Fibroblast of lung (primary cell): ENCODE measurements around the gene SMAP1.

Experiments used
- EZH2 ChIP-seq: IDR thresholded peaks from 2 replicates; pipeline ENCODE4 v1.5.1; 2012; ENCODE audit warnings: low read length, control low read depth, mild to moderate bottlenecking; ENCODE audit errors: missing control alignments
- TF ChIP-seq, protein P1 (sequence below), 2 donors: IDR thresholded peaks in 1 of 2; conservative IDR thresholded peaks in 1 of 2; 1 replicate in 1 of 2; 2 replicates in 1 of 2; pipeline ENCODE4 v1.5.1; 2011 to 2012; ENCODE audit warnings: low read length in 2 of 2, control low read depth in 1 of 2, inconsistent platforms in 1 of 2, low read depth in 1 of 2, mild to moderate bottlenecking in 1 of 2

DNA sequence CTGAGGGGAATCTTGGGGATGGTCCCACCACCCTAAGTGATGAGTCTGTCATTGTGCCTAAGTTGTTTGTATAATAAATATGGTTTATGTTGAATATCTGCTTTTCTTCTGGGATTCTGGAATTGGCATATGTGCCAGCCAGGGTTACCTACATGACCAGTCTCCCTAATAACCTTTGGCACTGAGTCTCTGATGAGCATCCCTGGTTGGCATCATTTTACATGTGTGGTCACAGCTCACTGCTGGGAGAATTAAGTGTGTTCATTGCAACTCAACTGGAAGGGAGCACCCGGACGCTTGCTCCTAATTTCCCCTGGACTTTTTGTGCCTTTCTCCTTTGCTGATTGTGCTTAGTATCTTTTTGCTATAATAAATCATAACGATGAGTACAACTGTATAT, 8.1 kb downstream of the SMAP1 start:
- TF ChIP-seq, protein P1, sequence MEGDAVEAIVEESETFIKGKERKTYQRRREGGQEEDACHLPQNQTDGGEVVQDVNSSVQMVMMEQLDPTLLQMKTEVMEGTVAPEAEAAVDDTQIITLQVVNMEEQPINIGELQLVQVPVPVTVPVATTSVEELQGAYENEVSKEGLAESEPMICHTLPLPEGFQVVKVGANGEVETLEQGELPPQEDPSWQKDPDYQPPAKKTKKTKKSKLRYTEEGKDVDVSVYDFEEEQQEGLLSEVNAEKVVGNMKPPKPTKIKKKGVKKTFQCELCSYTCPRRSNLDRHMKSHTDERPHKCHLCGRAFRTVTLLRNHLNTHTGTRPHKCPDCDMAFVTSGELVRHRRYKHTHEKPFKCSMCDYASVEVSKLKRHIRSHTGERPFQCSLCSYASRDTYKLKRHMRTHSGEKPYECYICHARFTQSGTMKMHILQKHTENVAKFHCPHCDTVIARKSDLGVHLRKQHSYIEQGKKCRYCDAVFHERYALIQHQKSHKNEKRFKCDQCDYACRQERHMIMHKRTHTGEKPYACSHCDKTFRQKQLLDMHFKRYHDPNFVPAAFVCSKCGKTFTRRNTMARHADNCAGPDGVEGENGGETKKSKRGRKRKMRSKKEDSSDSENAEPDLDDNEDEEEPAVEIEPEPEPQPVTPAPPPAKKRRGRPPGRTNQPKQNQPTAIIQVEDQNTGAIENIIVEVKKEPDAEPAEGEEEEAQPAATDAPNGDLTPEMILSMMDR (conservative IDR thresholded peaks at IDR 0.05 in 1 of 2, IDR thresholded peaks at IDR 0.05 in 1 of 2; ENCODE audit: low read depth in 1 of 2, low read length in 2 of 2), result no peak
- TF ChIP-seq EZH2, result no peak
